HG03457 (cell line): Measurements from ENCODE around the gene PLEKHA1.

ENCODE experiments used
- ATAC-seq: cut with Tn5 transposase; IDR thresholded peaks from one replicate; pipeline ENCODE4 v1.9.1; 2021; ENCODE audit warnings: moderate number of reproducible peaks; ENCODE audit not compliant: unreplicated experiment

Gene PLEKHA1

GRCh38 chr10:122346326-122346950, 28.1 kb upstream of the PLEKHA1 start:
- ATAC-seq = no peak

- ATAC-seq = no peak
Observed at GRCh38 chr10:122347170-122347841, 27.2 kb upstream of the PLEKHA1 start.

DNA sequence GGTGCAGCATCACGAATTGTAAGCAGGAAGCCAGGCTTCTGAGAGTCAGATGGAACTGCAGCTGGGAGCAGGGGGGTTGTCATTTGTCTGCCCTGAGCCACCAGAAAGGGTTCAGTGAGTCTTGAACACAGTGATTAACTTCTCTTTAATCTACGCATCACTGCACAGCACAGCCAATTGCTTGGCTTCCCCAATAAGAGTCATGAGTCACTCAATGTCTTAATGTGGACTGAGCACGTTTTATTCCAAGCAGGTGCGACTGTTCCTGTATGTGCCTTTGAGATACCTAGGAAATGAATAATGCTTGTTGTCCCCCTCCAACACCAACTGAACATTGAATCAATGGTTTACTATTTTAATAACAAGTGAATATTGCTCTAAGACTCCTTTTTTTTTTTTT, 26.0 kb upstream of the PLEKHA1 start:
- no peak for ATAC-seq

DNA sequence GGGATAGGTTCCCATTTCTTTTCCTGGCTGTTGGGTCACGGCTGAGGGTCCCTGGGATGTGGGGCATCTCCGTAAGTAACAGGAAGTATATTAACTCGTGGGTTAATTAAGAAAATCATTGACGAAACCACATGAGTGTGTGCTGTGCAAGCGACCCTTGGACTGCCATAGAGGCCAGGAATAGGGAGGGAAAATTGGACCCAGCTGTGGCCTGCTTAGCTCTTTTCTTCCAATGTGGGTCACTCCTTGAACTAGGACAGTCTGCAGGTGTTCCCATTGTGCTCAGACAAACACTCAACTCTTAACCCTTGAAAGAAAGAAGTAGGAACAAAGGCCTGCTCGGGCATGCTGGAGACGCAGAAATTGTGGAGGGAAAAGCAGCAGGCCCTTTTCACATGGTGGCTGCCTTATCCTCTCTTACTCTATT, 25.6 kb upstream of the PLEKHA1 start:
- ATAC-seq = no peak

- ATAC-seq = no peak
Observed at GRCh38 chr10:122349758-122350369, 24.6 kb upstream of the PLEKHA1 start.

- ATAC-seq = no peak
Observed at GRCh38 chr10:122350893-122351292, 23.6 kb upstream of the PLEKHA1 start.

GRCh38 chr10:122352817-122353525, 21.5 kb upstream of the PLEKHA1 start:
- no peak for ATAC-seq

- no peak for ATAC-seq
Observed at GRCh38 chr10:122354383-122354782, 20.1 kb upstream of the PLEKHA1 start.

GRCh38 chr10:122357685-122358084, 16.8 kb upstream of the PLEKHA1 start:
- no peak for ATAC-seq

- ATAC-seq = no peak
Observed at GRCh38 chr10:122359621-122360020, 14.9 kb upstream of the PLEKHA1 start.

- no peak for ATAC-seq
Observed at GRCh38 chr10:122361046-122361445, 13.5 kb upstream of the PLEKHA1 start.

DNA sequence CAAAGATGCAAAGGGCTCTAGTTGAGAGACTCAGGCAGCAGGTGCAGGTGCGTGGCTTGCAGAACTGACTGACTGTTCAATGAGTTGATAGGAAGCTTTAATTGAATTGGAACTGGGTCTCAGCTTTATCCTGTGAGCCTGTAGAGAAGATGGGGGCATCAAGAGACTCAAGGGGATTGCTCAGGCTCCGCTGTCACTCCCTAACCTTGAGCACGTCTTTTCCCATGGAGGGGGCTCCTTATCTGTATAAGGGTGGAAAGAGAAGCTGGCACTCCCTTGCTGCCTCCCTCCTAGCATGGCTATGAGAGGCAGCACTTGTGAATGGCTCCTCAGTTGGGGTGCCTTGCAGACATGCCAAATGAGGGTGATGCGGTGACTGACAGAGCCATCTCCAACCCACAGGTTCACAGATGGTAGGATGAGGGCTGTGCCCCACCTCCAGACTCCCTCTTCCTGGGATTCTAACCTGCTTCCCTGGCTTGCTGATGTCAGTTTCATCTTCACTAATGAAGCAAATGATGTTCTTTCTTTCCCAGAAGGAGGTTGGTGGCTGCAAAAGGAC, 12.4 kb upstream of the PLEKHA1 start:
- no peak for ATAC-seq

- no peak for ATAC-seq
Observed at GRCh38 chr10:122362621-122363020, 11.9 kb upstream of the PLEKHA1 start.

GRCh38 chr10:122363311-122363710, 11.2 kb upstream of the PLEKHA1 start:
- ATAC-seq = no peak

DNA sequence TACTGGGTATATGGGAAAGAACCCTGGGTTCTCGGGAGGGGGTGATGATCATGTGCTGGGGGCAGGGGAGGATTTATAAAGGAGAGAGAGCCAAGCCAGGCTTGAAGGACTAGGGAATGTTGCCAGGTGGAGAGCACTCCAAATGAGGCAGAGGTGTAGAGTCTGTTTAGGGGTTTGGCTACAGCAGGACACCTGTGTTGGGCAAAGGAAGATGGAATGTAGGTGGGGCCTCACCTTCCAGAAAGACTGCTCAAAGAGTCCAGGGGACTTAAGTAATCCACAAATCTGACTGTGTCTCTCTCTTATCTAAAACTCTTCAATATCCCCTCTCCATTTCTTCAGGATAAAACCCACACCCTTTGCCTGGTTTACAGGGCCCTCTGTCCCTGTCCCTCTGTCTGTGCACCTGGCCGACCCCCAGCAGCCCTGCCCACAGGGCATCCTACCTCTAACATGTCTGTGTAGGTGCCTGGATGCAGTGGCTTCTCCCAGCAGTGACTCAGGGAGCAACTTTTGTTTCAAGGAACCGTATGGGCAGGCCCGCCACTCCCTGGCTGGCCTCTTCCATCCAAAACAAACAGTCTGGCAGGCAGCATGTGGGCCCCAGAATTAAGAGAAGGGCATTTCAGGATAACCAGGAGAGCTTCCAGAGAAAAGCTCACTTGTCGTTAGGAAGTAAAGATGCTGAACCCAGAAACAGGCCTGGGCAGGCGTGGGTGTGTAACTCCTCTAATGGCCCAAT, 10.6 kb upstream of the PLEKHA1 start:
- ATAC-seq = no peak

DNA sequence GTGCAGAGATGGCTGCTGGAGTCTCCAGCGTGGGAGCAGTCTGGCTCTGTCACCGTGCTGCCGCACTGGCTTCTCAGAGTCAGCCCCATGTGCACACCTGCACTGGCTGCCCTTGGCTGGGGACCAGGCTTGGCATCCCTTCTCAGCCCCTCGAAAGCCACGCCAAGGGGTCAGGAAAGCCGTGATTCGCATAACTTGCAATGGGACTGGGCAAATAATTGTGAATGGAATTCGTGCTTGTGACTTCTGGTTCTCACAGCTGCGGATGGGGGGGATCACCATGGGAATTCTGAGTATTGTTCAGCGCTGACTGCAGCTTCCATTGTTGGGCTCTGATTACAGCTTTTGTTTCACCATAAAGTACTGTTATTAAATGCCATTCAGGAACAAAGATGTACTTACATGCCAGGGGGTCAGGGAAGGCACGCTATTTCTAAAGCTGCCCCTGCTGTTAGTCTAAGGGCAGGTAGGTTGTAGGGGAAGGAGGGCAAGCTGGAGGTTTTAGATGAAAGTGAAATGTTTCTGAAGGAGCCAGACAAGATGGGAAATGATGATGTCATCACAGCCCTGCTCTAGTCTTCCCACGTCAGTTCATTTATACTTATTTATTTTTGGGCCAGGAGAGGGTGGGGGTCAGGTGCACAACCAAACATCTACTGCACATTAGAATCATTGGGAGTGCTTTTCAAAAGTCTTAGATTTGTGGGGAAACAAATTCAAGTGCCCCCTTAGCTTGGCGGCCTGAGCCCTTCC, 5.8 kb upstream of the PLEKHA1 start:
- no peak for ATAC-seq

GRCh38 chr10:122373108-122373507, 1.4 kb upstream of the PLEKHA1 start:
- no peak for ATAC-seq

DNA sequence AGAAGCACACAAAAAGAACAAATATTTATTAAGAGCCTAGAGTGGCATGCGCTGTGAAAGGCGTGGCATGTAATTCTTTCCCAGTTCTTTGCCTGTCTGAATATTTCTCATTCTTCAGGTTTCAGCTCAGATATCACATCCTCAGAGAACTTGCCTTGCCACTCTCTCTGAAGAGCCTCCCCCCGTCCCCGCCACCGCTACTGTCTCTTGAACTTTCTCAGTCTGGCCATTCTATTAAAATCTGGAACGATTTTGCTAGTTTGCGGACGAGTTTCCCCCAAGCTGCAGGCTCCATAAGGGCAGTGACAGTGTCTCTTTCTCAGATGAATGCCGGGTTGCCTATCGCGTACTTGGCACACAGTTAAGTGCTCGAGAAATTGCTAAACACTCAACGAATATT, 787 bp upstream of the PLEKHA1 start:
- no peak for ATAC-seq

DNA sequence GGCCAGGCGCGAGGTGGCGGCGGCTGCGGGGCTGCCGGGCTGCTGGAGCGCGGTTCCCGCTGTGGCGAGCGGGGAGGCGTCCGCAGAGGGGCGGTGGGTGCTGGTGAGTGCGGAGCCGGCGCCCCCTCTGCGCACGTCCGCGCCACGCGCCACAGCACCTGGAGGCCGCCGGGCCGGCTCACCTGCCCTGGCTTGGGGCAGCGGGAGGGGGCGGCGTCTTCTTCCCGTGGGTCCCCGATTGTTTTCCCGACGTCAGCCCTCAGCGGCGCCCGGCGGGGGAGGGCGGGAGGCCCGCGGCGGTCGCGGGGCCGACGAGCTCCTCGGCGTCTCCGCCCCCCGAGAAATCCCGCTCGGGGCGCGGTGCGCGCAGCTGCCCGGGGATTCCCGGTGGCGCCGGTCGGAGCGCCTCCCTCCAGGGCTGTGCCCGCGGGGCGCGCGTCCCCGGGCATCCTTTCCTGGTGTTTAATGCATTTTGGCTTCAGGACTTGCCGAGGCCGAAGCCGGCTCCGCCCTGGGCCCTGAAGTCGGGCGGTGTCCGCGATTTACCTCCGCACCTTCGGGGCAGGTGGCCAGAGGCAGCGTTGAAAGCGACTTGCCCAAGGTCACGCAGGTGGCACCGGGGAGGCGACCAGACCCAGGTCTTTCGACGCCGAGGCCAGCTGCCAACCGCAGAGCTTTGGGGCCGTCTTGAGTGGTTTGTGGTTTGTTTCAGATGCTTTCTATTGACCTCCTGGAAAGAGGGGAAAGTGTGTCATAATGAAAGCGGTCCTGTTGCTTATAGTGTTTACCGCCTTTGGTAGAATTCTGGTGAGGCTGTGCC, 561 bp downstream of the PLEKHA1 start:
- ATAC-seq = peak; percentile 42
